PC-3 (cell line): ENCODE measurements around the gene CCNL2. TPM values are rescaled to one million over a fixed set of nuclear protein-coding genes. Genes with fewer than 3 reads are reported as not detected.

Source experiments
- ATAC-seq: fragments of 200-7000 bp; cut with Tn5 transposase; 2 replicates; pipeline ENCODE4 v1.9.1; 2020; ENCODE audit warnings: mild to moderate bottlenecking, moderate library complexity
- BruUV-seq: library from RNA; stranded (reverse); fragments of 400-500 nt; replicated peaks from 2 replicates; lab custom pipeline; 2021; lab: Mats Ljungman, UMichigan
- CTCF ChIA-PET: fragments of 300-600 bp; sonication (Branson Sonifier 250); formaldehyde crosslinking; loops from one replicate; lab custom pipeline; 2022; ENCODE audit warnings: antibody characterized with exemption; lab: Charles Lee
- POLR2A ChIA-PET: fragments of 300-600 bp; sonication (Branson Sonifier 250); formaldehyde crosslinking; loops from one replicate; lab custom pipeline; 2022; ENCODE audit warnings: antibody characterized with exemption; ENCODE audit not compliant: unreplicated experiment; lab: Charles Lee
- DNase-seq: peaks from one replicate; pipeline ENCODE4 v3.0.0-alpha.2; 2015
- H2AFZ ChIP-seq: fragments of 300-600 bp; sonication (generic); 2 replicates; pipeline ENCODE4 v1.6.0; 2016; ENCODE audit warnings: antibody characterized with exemption, low read length
- H3F3A ChIP-seq: fragments of 300-600 bp; sonication (generic); one replicate; pipeline ENCODE4 v1.6.0; 2017; ENCODE audit warnings: antibody characterized with exemption, low read length, control low read depth, mild to moderate bottlenecking; ENCODE audit not compliant: unreplicated experiment
- H3K27ac ChIP-seq: fragments of 300-600 bp; sonication (generic); 2 replicates; pipeline ENCODE4 v1.5.1; 2016; ENCODE audit warnings: mild to moderate bottlenecking, low read length
- H3K27me3 ChIP-seq: fragments of 300-600 bp; sonication (generic); 2 replicates; pipeline ENCODE4 v1.6.1; 2016; ENCODE audit warnings: low read length, mixed read lengths
- H3K36me3 ChIP-seq: fragments of 300-600 bp; sonication (generic); 2 replicates; pipeline ENCODE4 v1.6.1; 2016; ENCODE audit warnings: low read depth, mixed run types, low read length, mixed read lengths
- H3K4me1 ChIP-seq: fragments of 300-600 bp; sonication (generic); 2 replicates; pipeline ENCODE4 v1.5.1; 2016; ENCODE audit warnings: low read length; ENCODE audit not compliant: insufficient read depth
- H3K4me2 ChIP-seq: fragments of 300-600 bp; sonication (generic); 2 replicates; pipeline ENCODE4 v1.6.0; 2016; ENCODE audit warnings: low read length
- H3K4me3 ChIP-seq: fragments of 300-600 bp; sonication (generic); 2 replicates; pipeline ENCODE4 v1.5.1; 2016; ENCODE audit warnings: mild to moderate bottlenecking, low read length, mixed read lengths
- H3K79me2 ChIP-seq: fragments of 300-600 bp; sonication (generic); 2 replicates; pipeline ENCODE4 v1.6.1; 2017; ENCODE audit warnings: low read length, mixed read lengths
- H3K9ac ChIP-seq: fragments of 300-600 bp; sonication (generic); 2 replicates; pipeline ENCODE4 v1.6.0; 2016; ENCODE audit warnings: mild to moderate bottlenecking, low read length
- H3K9me2 ChIP-seq: fragments of 300-600 bp; sonication (generic); replicated peaks from 2 replicates; pipeline ENCODE4 v1.6.1; 2016; ENCODE audit warnings: mixed run types, low read length, mixed read lengths
- H3K9me3 ChIP-seq: fragments of 300-600 bp; sonication (generic); 2 replicates; pipeline ENCODE4 v1.6.1; 2016; ENCODE audit warnings: low read length, mixed read lengths
- H4K20me1 ChIP-seq: fragments of 300-600 bp; sonication (generic); 2 replicates; pipeline ENCODE4 v1.6.1; 2016; ENCODE audit warnings: low read length, mixed read lengths
- EZH2 ChIP-seq: fragments of 300-600 bp; sonication (generic); IDR thresholded peaks from one replicate; pipeline ENCODE4 v1.6.1; 2017; ENCODE audit warnings: antibody characterized with exemption, mild to moderate bottlenecking, low read length; ENCODE audit not compliant: unreplicated experiment
- EZH2phosphoT487 ChIP-seq: fragments of 300-600 bp; sonication (generic); IDR thresholded peaks from 2 replicates; pipeline ENCODE4 v1.6.1; 2018; ENCODE audit warnings: mild to moderate bottlenecking, antibody characterized with exemption, low read length, borderline replicate concordance
- intact Hi-C: fragments of 100-400 bp; cut with micrococcal nuclease; formaldehyde crosslinking; loops from 2 replicates; pipeline ENCODE4 v1.9.0; 2023
- total RNA-seq: library from RNA; depleted of rRNA; stranded (reverse); fragments of >200 nt; gene quantifications from 2 replicates; pipeline ENCODE4 v1.2.3, GENCODE V29; 2014
- TF ChIP-seq, protein P1 (sequence below): fragments of 300-600 bp; sonication (generic); conservative IDR thresholded peaks from 2 replicates; pipeline ENCODE4 v1.5.1; 2017; ENCODE audit warnings: antibody characterized with exemption, low read depth, mild to moderate bottlenecking, low read length

Gene CCNL2
- total RNA-seq, 1 experiment from 2014 or later, result 385 TPM

DNA sequence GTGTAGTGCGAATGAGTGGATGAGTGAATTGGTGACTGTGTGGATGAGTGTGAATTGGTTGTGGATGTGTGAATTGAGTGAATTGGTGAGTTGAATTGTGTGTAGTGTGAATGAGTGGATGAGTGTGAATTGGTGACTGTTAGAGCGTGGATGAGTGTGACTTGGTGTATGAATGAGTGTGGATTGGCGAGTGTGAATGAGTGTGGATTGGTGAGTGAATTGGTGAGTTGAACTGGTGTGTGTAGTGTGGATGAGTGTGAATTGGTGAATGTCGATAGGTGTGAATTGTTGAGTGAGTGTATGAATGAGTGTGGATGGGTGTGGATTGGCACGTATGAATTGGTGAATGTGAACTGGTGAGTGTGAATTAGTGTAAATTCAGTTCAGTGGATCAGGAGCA, 31.8 kb downstream of the CCNL2 start:
- TF ChIP-seq, protein P1, sequence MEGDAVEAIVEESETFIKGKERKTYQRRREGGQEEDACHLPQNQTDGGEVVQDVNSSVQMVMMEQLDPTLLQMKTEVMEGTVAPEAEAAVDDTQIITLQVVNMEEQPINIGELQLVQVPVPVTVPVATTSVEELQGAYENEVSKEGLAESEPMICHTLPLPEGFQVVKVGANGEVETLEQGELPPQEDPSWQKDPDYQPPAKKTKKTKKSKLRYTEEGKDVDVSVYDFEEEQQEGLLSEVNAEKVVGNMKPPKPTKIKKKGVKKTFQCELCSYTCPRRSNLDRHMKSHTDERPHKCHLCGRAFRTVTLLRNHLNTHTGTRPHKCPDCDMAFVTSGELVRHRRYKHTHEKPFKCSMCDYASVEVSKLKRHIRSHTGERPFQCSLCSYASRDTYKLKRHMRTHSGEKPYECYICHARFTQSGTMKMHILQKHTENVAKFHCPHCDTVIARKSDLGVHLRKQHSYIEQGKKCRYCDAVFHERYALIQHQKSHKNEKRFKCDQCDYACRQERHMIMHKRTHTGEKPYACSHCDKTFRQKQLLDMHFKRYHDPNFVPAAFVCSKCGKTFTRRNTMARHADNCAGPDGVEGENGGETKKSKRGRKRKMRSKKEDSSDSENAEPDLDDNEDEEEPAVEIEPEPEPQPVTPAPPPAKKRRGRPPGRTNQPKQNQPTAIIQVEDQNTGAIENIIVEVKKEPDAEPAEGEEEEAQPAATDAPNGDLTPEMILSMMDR, result no peak
- no peak for TF ChIP-seq EZH2phosphoT487
- no peak for TF ChIP-seq EZH2
- Histone ChIP-seq H3K27ac (no peak overlapping the region), H3K9ac (no peak overlapping the region), H3K4me3 (no peak overlapping the region), H3K79me2 (peaks cover 8% of the 10 kb centered on the region), H3K9me3 (peaks cover 16% of the 10 kb centered on the region; the same call in 1 of the 2 replicates), H3K9me2 (no peaks in the 10 kb centered on the region), H3F3A (no peaks in the 10 kb centered on the region), H3K27me3 (no peaks in the 10 kb centered on the region), H3K36me3 (no peaks in the 10 kb centered on the region), H4K20me1 (no peaks in the 10 kb centered on the region), H3K4me2 (no peak overlapping the region), H2AFZ (no peak overlapping the region), H3K4me1 (peaks cover 9% of the 10 kb centered on the region; the same call in 1 of the 2 replicates)
- ATAC-seq (no peak), DNase-seq (no peak)
- no TSS peak for BruUV-seq
- ChIA-PET CTCF (no interaction called here), POLR2A (no interaction called here)
- intact Hi-C loops, result no loop called here

DNA sequence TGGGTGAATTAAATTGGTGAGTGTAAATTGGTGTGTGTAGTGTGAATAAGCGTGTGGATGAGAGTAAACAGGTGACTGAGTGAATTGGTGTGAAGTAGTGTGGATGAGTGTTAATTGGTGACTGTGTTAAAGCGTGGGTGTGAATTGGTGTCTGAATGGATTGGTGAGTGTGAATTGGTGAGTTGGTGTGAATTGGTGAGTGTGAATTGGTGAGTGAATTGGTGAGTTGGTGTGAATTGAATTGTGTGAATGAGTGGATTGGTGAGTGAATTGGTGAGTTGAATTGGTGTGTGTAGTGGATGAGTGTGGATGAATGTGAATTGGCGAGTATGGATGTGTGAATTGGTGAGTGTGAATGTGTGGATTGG, 32.5 kb downstream of the CCNL2 start:
- POLR2A ChIA-PET, result no interaction called here
- ATAC-seq, result no peak
- H3K79me2 ChIP-seq, result peaks cover 4% of the 10 kb centered on the region; the same call in 1 of the 2 replicates
- H3K27me3 ChIP-seq, result no peaks in the 10 kb centered on the region
- H3K27ac ChIP-seq, result no peak overlapping the region
- no peaks in the 10 kb centered on the region for H3F3A ChIP-seq
- H3K9ac ChIP-seq, result no peak overlapping the region
- H3K36me3 ChIP-seq, result no peaks in the 10 kb centered on the region
- H3K4me2 ChIP-seq, result no peak overlapping the region
- no peak overlapping the region for H3K4me3 ChIP-seq
- H2AFZ ChIP-seq, result no peak overlapping the region
- TSS peak; percentile 13 for BruUV-seq
- H3K4me1 ChIP-seq, result peaks cover 7% of the 10 kb centered on the region; the same call in 1 of the 2 replicates
- H4K20me1 ChIP-seq, result no peaks in the 10 kb centered on the region
- DNase-seq, result no peak
- H3K9me3 ChIP-seq, result peaks cover 16% of the 10 kb centered on the region; the same call in 1 of the 2 replicates
- CTCF ChIA-PET, result no interaction called here
- intact Hi-C loops, result no loop called here
- TF ChIP-seq EZH2, result no peak
- no peaks in the 10 kb centered on the region for H3K9me2 ChIP-seq

DNA sequence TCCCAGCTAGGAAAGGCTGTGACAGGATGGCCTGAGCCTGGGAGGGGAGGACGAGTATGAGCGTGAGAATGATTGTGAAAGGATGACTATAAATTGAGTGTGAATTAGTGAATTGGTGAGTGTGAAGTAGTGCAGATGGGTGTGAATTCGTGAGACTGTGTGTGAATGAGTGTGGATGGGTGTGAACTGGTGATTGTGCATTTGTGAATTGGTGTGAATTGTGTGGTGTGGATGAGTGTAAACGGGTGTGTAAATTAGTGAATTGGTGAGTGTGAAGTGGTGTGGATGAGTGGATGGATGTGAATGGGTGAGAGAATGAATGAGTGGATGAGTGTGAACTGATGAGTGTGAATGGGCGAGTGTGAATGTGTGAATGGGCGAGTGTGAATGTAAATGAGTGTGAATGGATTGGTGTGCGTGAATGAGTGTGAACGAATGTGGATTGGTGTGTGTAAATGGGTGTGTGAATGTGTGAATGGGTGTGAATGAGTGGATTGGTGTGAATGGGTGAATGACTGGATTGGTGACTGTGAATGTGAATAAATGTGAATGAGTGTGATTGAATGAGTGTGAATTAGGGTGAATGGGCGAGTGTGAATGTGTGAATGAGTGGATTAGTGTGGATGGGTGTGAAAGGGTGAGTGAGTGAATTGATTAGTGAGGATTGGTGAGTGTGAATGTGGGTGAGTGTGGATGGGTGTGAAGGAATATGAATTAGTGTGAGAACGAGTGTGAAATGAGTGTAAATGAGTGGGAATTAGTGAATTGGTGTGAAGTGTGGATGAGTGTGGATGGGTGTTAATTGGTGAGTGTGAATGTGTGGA, 33.0 kb downstream of the CCNL2 start:
- Histone ChIP-seq H2AFZ (no peak overlapping the region), H3K4me2 (no peak overlapping the region), H3K9me3 (peaks cover 16% of the 10 kb centered on the region; the same call in 1 of the 2 replicates), H3K36me3 (no peaks in the 10 kb centered on the region), H3K4me1 (peaks cover 10% of the 10 kb centered on the region), H3K27ac (no peak overlapping the region), H3K9ac (no peak overlapping the region), H3F3A (no peaks in the 10 kb centered on the region), H3K4me3 (no peak overlapping the region), H3K27me3 (no peaks in the 10 kb centered on the region), H3K9me2 (no peaks in the 10 kb centered on the region), H4K20me1 (no peaks in the 10 kb centered on the region), H3K79me2 (no peaks in the 10 kb centered on the region)
- ChIA-PET CTCF (no interaction called here), POLR2A (no interaction called here)
- no TSS peak for BruUV-seq
- TF ChIP-seq EZH2 (no peak), EZH2phosphoT487 (no peak)
- TF ChIP-seq, protein P1, result no peak
- intact Hi-C loops, result no loop called here
- ATAC-seq (no peak), DNase-seq (no peak)
